Upper lobe of right lung (tissue), 1 donor: Measurements from ENCODE around the gene PVRIG. TPM values are rescaled to one million over a fixed set of nuclear protein-coding genes. Genes with fewer than 3 reads are reported as not detected.
A peak's percentile ranks its signal among the peaks of the same experiment; 100 is the strongest.
"Not testable (repeated sequence)": the region's sequence is repeated elsewhere in the genome, so short reads cannot be mapped to it uniquely, and the experiment has no call there.

Source experiments
- ATAC-seq: fragments of 200-7000 bp; cut with Tn5 transposase; one replicate; pipeline ENCODE4 v1.9.1; 2020; ENCODE audit warnings: mild to moderate bottlenecking, moderate library complexity
- DNase-seq: peaks from one replicate; pipeline ENCODE4 v3.0.0-alpha.2; 2020
- H3K27ac ChIP-seq: fragments of 200-600 bp; one replicate; pipeline ENCODE4 v1.8.0; 2022
- H3K27me3 ChIP-seq: fragments of 200-600 bp; one replicate; pipeline ENCODE4 v1.8.0; 2022; ENCODE audit warnings: mild to moderate bottlenecking
- H3K36me3 ChIP-seq: fragments of 200-600 bp; one replicate; pipeline ENCODE4 v1.8.0; 2022
- H3K4me1 ChIP-seq: fragments of 200-600 bp; one replicate; pipeline ENCODE4 v1.8.0; 2022
- H3K4me3 ChIP-seq: fragments of 200-600 bp; one replicate; pipeline ENCODE4 v1.8.0; 2022; ENCODE audit warnings: mild to moderate bottlenecking
- H3K9me3 ChIP-seq: fragments of 200-600 bp; one replicate; pipeline ENCODE4 v1.8.0; 2022
- intact Hi-C: fragments of 100-400 bp; cut with DNase I; formaldehyde crosslinking; loops from one replicate; pipeline ENCODE4 v1.11.0; 2022
- total RNA-seq: library from RNA; stranded (reverse); fragmentation: NEBNext Ultra II Directional; extraction: Animal tissue kit (Norgen Biotek cat#: 25700); gene quantifications from one replicate; pipeline ENCODE4 v1.2.1, GENCODE V29; 2021
- TF ChIP-seq, protein P1 (sequence below): fragments of 200-600 bp; IDR thresholded peaks from one replicate; pipeline ENCODE4 v1.8.0; 2022; ENCODE audit warnings: antibody characterized with exemption
- donor health status: DM: no; HTN: yes; CAD: no; lungs with severe emphysema.

Gene PVRIG
- total RNA-seq, 1 donor from 2014 or later = 1.4 TPM

DNA sequence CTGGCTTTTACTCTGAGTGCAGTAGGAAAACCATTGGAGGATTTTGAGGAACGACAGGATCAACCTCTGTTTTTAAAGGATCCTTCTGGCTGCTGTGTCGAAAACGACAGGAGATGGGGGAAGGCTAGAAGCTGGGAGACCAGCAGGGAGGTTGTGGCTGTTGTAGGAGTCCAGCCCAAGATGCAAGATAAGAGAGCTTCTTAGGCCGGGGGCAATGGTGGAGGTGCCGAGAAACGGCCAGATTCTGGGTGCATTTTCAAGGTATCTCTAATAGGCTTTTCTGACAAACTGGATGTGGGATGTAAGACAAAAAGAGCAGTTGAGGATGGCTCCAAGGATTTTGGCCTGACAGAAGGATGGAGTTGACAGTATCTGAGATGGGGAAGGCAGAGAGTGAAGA, 10.3 kb upstream of the PVRIG start:
- Histone ChIP-seq H3K36me3 (no peaks in the 10 kb centered on the region), H3K27me3 (no peaks in the 10 kb centered on the region), H3K4me1 (no peaks in the 10 kb centered on the region), H3K9me3 (no peaks in the 10 kb centered on the region), H3K27ac (no peak overlapping the region), H3K4me3 (no peak overlapping the region)
- intact Hi-C loops = no loop called here
- no peak for DNase-seq
- TF ChIP-seq, protein P1, sequence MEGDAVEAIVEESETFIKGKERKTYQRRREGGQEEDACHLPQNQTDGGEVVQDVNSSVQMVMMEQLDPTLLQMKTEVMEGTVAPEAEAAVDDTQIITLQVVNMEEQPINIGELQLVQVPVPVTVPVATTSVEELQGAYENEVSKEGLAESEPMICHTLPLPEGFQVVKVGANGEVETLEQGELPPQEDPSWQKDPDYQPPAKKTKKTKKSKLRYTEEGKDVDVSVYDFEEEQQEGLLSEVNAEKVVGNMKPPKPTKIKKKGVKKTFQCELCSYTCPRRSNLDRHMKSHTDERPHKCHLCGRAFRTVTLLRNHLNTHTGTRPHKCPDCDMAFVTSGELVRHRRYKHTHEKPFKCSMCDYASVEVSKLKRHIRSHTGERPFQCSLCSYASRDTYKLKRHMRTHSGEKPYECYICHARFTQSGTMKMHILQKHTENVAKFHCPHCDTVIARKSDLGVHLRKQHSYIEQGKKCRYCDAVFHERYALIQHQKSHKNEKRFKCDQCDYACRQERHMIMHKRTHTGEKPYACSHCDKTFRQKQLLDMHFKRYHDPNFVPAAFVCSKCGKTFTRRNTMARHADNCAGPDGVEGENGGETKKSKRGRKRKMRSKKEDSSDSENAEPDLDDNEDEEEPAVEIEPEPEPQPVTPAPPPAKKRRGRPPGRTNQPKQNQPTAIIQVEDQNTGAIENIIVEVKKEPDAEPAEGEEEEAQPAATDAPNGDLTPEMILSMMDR = no peak
- no peak for ATAC-seq

DNA sequence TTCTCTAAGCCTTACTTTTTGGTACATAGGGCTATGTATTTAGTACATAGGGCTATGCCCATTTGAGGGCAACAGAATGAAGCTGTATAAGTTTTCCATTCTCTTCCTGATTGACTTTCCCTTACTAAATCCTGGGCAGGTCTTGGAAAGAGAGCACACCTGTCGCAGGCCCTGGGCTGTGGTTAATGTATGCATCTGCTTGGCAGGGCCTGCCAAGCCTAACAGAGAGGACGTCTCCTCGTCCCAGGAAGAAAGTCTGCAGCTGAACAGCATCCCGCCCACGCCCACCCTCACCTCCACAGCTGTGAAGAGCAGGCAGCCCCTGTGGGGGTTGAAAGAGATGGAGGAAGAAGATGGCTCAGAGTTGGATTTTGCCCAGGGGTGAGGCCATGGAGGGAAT, 8.9 kb upstream of the PVRIG start:
- no peaks in the 10 kb centered on the region for H3K27me3 ChIP-seq
- ATAC-seq = no peak

GRCh38 chr7:100211342-100211780, 8.4 kb upstream of the PVRIG start:
- Histone ChIP-seq H3K9me3 (no peaks in the 10 kb centered on the region), H3K27me3 (no peaks in the 10 kb centered on the region), H3K36me3 (no peaks in the 10 kb centered on the region), H3K4me3 (no peak overlapping the region), H3K4me1 (no peaks in the 10 kb centered on the region), H3K27ac (no peak overlapping the region)
- TF ChIP-seq, protein P1 = no peak
- ATAC-seq (no peak), DNase-seq (no peak)
- intact Hi-C loops = loop anchor here (10.0 kb wide), 1 partner anchor 77 kb away; no protein-coding TSS in a partner anchor

More for the DNA sequence above, 8.9 kb upstream of the PVRIG start:
- no peak for DNase-seq
- H3K27ac ChIP-seq = no peak overlapping the region
- H3K9me3 ChIP-seq = no peaks in the 10 kb centered on the region
- H3K4me1 ChIP-seq = no peaks in the 10 kb centered on the region
- no peaks in the 10 kb centered on the region for H3K36me3 ChIP-seq
- H3K4me3 ChIP-seq = no peak overlapping the region
- intact Hi-C loops = loop anchor here (10.0 kb wide), 1 partner anchor 76 kb away; no protein-coding TSS in a partner anchor
- TF ChIP-seq, protein P1 = no peak

- ATAC-seq = no peak
- no peak overlapping the region for H3K27ac ChIP-seq
- H3K36me3 ChIP-seq = no peaks in the 10 kb centered on the region
- H3K4me3 ChIP-seq = no peak overlapping the region
- intact Hi-C loops = loop anchor here (10.0 kb wide), 1 partner anchor 78 kb away; no protein-coding TSS in a partner anchor
- TF ChIP-seq, protein P1 = no peak
- H3K9me3 ChIP-seq = no peaks in the 10 kb centered on the region
- DNase-seq = no peak
- no peaks in the 10 kb centered on the region for H3K4me1 ChIP-seq
- no peaks in the 10 kb centered on the region for H3K27me3 ChIP-seq
These were observed 7.0 kb upstream of the PVRIG start for GRCh38 chr7:100212631-100213286.

- Histone ChIP-seq H3K27ac (no peak overlapping the region), H3K9me3 (no peaks in the 10 kb centered on the region), H3K27me3 (no peaks in the 10 kb centered on the region), H3K36me3 (no peaks in the 10 kb centered on the region), H3K4me1 (no peaks in the 10 kb centered on the region), H3K4me3 (no peak overlapping the region)
- TF ChIP-seq, protein P1 = no peak
- intact Hi-C loops = loop anchor here (10.0 kb wide), 1 partner anchor 79 kb away; no protein-coding TSS in a partner anchor
- no peak for ATAC-seq
- peak; percentile 37 for DNase-seq
These were observed 6.1 kb upstream of the PVRIG start for GRCh38 chr7:100213672-100214071.

- not testable (repeated sequence) for H3K27me3 ChIP-seq, H3K9me3 ChIP-seq, H3K4me1 ChIP-seq, H3K27ac ChIP-seq, H3K4me3 ChIP-seq, H3K36me3 ChIP-seq, ATAC-seq
- intact Hi-C loops = loop anchor here (10.0 kb wide), 1 partner anchor 80 kb away; no protein-coding TSS in a partner anchor
- DNase-seq = peak; percentile 22
These were observed 5.4 kb upstream of the PVRIG start for GRCh38 chr7:100214356-100214755.
